SK-N-SH treated with all-trans-retinoic acid at 6 μM for 48 hours (cell line): Measurements from ENCODE around the gene GPHA2.

Experiments used
- ATAC-seq: fragments of 200-7000 bp; cut with Tn5 transposase; 3 replicates; pipeline ENCODE4 v1.9.1; 2020; ENCODE audit warnings: mild to moderate bottlenecking, moderate library complexity
- ARNTL ChIP-seq: fragments of 450-650 bp; formaldehyde crosslinking; IDR thresholded peaks from 2 replicates; pipeline ENCODE4 v1.5.0; 2020; ENCODE audit warnings: low read depth, mild to moderate bottlenecking, moderate library complexity, borderline replicate concordance
- BACH2 ChIP-seq: fragments of 250-450 bp; sonication (Bioruptor Pico); IDR thresholded peaks from 2 replicates; pipeline ENCODE4 v1.9.0; 2021; ENCODE audit warnings: mild to moderate bottlenecking, borderline replicate concordance
- CSDC2 ChIP-seq: fragments of 250-450 bp; sonication (Bioruptor Pico); IDR thresholded peaks from 2 replicates; pipeline ENCODE4 v1.5.0; 2020; ENCODE audit warnings: mild to moderate bottlenecking, moderate library complexity
- ESRRG ChIP-seq: fragments of 250-450 bp; sonication (Bioruptor Pico); IDR thresholded peaks from 2 replicates; pipeline ENCODE4 v1.6.1; 2021; ENCODE audit warnings: mild to moderate bottlenecking
- GLIS3 ChIP-seq: fragments of 250-450 bp; sonication (Bioruptor Pico); IDR thresholded peaks from 2 replicates; pipeline ENCODE4 v1.5.0; 2020; ENCODE audit warnings: mild to moderate bottlenecking, moderate library complexity
- ISL1 ChIP-seq: fragments of 250-450 bp; sonication (Bioruptor Pico); IDR thresholded peaks from 2 replicates; pipeline ENCODE4 v2.1.2; 2022; ENCODE audit warnings: mild to moderate bottlenecking, moderate library complexity
- OSR1 ChIP-seq: fragments of 250-450 bp; sonication (Bioruptor Pico); IDR thresholded peaks from 2 replicates; pipeline ENCODE4 v1.8.0; 2022; ENCODE audit warnings: moderate library complexity, mild to moderate bottlenecking, inconsistent platforms
- PATZ1 ChIP-seq: fragments of 250-450 bp; sonication (Bioruptor Pico); IDR thresholded peaks from 2 replicates; pipeline ENCODE4 v1.8.0; 2020; ENCODE audit warnings: mild to moderate bottlenecking, moderate library complexity, borderline replicate concordance
- POU6F1 ChIP-seq: fragments of 250-450 bp; sonication (Bioruptor Pico); IDR thresholded peaks from 2 replicates; pipeline ENCODE4 v1.8.0; 2021; ENCODE audit warnings: low read depth, mild to moderate bottlenecking, moderate library complexity, borderline replicate concordance
- RARB ChIP-seq: fragments of 250-450 bp; sonication (Bioruptor Pico); IDR thresholded peaks from 2 replicates; pipeline ENCODE4 v1.8.0; 2021; ENCODE audit warnings: mild to moderate bottlenecking, moderate library complexity
- SNAI2 ChIP-seq: fragments of 250-450 bp; sonication (Bioruptor Pico); IDR thresholded peaks from 2 replicates; pipeline ENCODE4 v1.5.0; 2020; ENCODE audit warnings: mild to moderate bottlenecking, moderate library complexity
- TCF4 ChIP-seq: fragments of 250-450 bp; sonication (Bioruptor Pico); IDR thresholded peaks from 2 replicates; pipeline ENCODE4 v1.8.0; 2021; ENCODE audit warnings: mild to moderate bottlenecking, moderate library complexity, borderline replicate concordance
- TOX ChIP-seq: fragments of 250-450 bp; sonication (Bioruptor Pico); IDR thresholded peaks from 2 replicates; pipeline ENCODE4 v1.8.0; 2021; ENCODE audit warnings: mild to moderate bottlenecking, moderate library complexity, borderline replicate concordance
- ZC3H10 ChIP-seq: fragments of 250-450 bp; sonication (Bioruptor Pico); IDR thresholded peaks from 2 replicates; pipeline ENCODE4 v1.5.1; 2021; ENCODE audit warnings: mild to moderate bottlenecking, moderate library complexity
- ZFP3 ChIP-seq: fragments of 250-450 bp; sonication (Bioruptor Pico); IDR thresholded peaks from 2 replicates; pipeline ENCODE4 v1.5.0; 2020; ENCODE audit warnings: mild to moderate bottlenecking, moderate library complexity
- ZFP30 ChIP-seq: fragments of 450-650 bp; formaldehyde crosslinking; IDR thresholded peaks from 2 replicates; pipeline ENCODE4 v1.5.0; 2022; ENCODE audit warnings: mild to moderate bottlenecking, moderate library complexity
- ZNF565 ChIP-seq: fragments of 450-650 bp; formaldehyde crosslinking; conservative IDR thresholded peaks from 2 replicates; pipeline ENCODE4 v1.5.0; 2020; ENCODE audit warnings: low read depth, mild to moderate bottlenecking, moderate library complexity
- ZNF70 ChIP-seq: fragments of 450-650 bp; formaldehyde crosslinking; IDR thresholded peaks from 2 replicates; pipeline ENCODE4 v1.5.0; 2020; ENCODE audit warnings: mild to moderate bottlenecking, moderate library complexity
- ZNF8 ChIP-seq: fragments of 450-650 bp; formaldehyde crosslinking; IDR thresholded peaks from 2 replicates; pipeline ENCODE4 v1.5.0; 2020; ENCODE audit warnings: mild to moderate bottlenecking, moderate library complexity
- TF ChIP-seq, protein P1 (sequence below): fragments of 250-450 bp; sonication (Bioruptor Pico); IDR thresholded peaks from 2 replicates; pipeline ENCODE4 v1.5.1; 2021; ENCODE audit warnings: mild to moderate bottlenecking, moderate library complexity
- TF ChIP-seq, protein P2 (sequence below): fragments of 250-450 bp; sonication (Bioruptor Pico); IDR thresholded peaks from 2 replicates; pipeline ENCODE4 v1.5.0; 2020; ENCODE audit warnings: mild to moderate bottlenecking, moderate library complexity

The GPHA2 gene

DNA sequence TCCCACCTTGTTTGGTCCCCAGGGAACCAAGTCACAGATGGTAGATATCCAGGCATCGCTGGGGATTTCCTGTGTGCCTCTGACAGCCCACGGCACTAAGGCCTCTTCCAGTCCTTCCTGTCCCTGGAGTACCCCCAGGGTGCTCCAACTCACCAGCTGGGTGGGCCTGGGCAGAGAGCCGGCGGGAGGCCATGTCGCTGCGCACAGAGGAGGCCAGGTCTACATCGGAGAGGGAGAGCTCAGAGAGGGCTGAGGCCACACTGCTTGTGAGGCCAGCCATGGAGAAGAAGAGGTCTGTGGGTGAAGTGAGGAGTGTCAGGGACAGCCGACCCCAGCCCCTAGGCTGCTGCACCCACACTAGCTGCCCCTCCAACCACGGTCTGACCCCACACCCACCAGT, 24.0 kb downstream of the GPHA2 start:
- TF ChIP-seq TOX = no peak
- TF ChIP-seq BACH2 = no peak
- TF ChIP-seq POU6F1 = no peak
- no peak for TF ChIP-seq GLIS3 (CRISPR knock-in tag)
- TF ChIP-seq ARNTL (CRISPR knock-in tag) = no peak
- no peak for TF ChIP-seq OSR1 (CRISPR knock-in tag)
- no peak for TF ChIP-seq RARB (CRISPR knock-in tag)
- no peak for TF ChIP-seq CSDC2
- TF ChIP-seq ZNF565 (CRISPR knock-in tag) = no peak
- TF ChIP-seq TCF4 (CRISPR knock-in tag) = no peak
- no peak for TF ChIP-seq ZFP3 (CRISPR knock-in tag)
- no peak for TF ChIP-seq SNAI2 (CRISPR knock-in tag)
- TF ChIP-seq ZC3H10 = no peak
- TF ChIP-seq, all 23 proteins: peak for 0
- ATAC-seq = no peak

DNA sequence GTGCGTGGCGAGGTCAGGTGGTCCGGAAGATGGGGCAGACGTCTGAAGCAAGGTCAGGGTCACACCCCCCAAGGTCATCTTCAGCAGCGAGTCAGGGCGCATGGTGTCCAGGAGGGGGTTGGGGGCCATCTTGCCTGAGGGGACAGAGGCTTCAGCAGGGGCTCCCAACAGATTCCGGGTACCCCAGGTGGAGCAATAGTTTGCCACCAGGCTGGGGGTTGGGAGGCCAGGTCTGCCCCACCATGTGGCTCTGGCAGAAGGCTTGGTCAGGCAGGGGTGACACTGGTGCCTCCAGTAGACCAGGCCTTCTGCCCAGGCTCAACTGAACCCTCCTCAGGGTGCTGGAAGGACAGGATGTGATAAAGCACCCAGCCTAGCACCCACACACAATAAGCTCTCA, 24.6 kb downstream of the GPHA2 start:
- TF ChIP-seq ZFP3 (CRISPR knock-in tag) = no peak
- no peak for TF ChIP-seq POU6F1
- TF ChIP-seq SNAI2 (CRISPR knock-in tag) = no peak
- no peak for TF ChIP-seq TCF4 (CRISPR knock-in tag)
- no peak for ATAC-seq

- ATAC-seq = no peak
- no peak for TF ChIP-seq TOX
- TF ChIP-seq ZNF70 = no peak
- TF ChIP-seq, all 23 proteins: peak for 0
Observed at GRCh38 chr11:64910451-64911093, 25.1 kb downstream of the GPHA2 start.

GRCh38 chr11:64909653-64910343, 25.9 kb downstream of the GPHA2 start:
- no peak for TF ChIP-seq GLIS3 (CRISPR knock-in tag)
- no peak for TF ChIP-seq PATZ1 (CRISPR knock-in tag)
- no peak for TF ChIP-seq BACH2
- no peak for TF ChIP-seq ISL1
- TF ChIP-seq ZNF8 = no peak
- no peak for TF ChIP-seq ZNF565 (CRISPR knock-in tag)
- TF ChIP-seq, protein P1, sequence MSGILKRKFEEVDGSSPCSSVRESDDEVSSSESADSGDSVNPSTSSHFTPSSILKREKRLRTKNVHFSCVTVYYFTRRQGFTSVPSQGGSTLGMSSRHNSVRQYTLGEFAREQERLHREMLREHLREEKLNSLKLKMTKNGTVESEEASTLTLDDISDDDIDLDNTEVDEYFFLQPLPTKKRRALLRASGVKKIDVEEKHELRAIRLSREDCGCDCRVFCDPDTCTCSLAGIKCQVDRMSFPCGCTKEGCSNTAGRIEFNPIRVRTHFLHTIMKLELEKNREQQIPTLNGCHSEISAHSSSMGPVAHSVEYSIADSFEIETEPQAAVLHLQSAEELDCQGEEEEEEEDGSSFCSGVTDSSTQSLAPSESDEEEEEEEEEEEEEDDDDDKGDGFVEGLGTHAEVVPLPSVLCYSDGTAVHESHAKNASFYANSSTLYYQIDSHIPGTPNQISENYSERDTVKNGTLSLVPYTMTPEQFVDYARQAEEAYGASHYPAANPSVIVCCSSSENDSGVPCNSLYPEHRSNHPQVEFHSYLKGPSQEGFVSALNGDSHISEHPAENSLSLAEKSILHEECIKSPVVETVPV (CRISPR knock-in tag) = no peak
- TF ChIP-seq TCF4 (CRISPR knock-in tag) = no peak
- no peak for TF ChIP-seq ZFP3 (CRISPR knock-in tag)

DNA sequence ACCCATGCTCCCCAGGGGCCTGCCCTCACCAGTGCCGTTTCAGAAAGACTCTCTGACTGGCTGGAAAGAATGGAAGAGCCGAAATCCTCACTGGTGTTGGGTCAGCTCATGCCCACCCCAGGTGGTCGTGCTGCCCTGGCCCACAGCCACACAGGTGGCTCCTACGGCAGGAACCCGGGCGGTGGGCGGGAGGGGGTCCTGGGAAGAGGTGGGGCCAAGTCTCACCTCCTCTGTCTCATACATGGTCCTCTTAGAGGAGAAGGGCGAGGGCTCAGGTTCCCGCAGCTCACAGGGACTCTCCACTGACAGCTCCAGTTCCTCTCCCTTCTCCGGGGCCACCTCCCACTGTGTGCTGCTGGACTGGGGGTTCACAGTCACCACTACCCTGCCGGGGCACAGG, 26.9 kb downstream of the GPHA2 start:
- TF ChIP-seq PATZ1 (CRISPR knock-in tag) = no peak
- TF ChIP-seq ARNTL (CRISPR knock-in tag) = no peak
- TF ChIP-seq ZC3H10 = no peak
- TF ChIP-seq, protein P2, sequence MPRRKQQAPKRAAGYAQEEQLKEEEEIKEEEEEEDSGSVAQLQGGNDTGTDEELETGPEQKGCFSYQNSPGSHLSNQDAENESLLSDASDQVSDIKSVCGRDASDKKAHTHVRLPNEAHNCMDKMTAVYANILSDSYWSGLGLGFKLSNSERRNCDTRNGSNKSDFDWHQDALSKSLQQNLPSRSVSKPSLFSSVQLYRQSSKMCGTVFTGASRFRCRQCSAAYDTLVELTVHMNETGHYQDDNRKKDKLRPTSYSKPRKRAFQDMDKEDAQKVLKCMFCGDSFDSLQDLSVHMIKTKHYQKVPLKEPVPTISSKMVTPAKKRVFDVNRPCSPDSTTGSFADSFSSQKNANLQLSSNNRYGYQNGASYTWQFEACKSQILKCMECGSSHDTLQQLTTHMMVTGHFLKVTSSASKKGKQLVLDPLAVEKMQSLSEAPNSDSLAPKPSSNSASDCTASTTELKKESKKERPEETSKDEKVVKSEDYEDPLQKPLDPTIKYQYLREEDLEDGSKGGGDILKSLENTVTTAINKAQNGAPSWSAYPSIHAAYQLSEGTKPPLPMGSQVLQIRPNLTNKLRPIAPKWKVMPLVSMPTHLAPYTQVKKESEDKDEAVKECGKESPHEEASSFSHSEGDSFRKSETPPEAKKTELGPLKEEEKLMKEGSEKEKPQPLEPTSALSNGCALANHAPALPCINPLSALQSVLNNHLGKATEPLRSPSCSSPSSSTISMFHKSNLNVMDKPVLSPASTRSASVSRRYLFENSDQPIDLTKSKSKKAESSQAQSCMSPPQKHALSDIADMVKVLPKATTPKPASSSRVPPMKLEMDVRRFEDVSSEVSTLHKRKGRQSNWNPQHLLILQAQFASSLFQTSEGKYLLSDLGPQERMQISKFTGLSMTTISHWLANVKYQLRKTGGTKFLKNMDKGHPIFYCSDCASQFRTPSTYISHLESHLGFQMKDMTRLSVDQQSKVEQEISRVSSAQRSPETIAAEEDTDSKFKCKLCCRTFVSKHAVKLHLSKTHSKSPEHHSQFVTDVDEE (CRISPR knock-in tag) = no peak
- no peak for TF ChIP-seq ZFP3 (CRISPR knock-in tag)
- no peak for TF ChIP-seq TCF4 (CRISPR knock-in tag)
- no peak for TF ChIP-seq ESRRG (CRISPR knock-in tag)
- no peak for TF ChIP-seq TOX
- no peak for TF ChIP-seq RARB (CRISPR knock-in tag)
- TF ChIP-seq CSDC2 = no peak
- TF ChIP-seq ISL1 = no peak
- no peak for TF ChIP-seq ZFP30
- no peak for TF ChIP-seq ZNF565 (CRISPR knock-in tag)
- no peak for ATAC-seq

More at GRCh38 chr11:64909653-64910343, 25.9 kb downstream of the GPHA2 start:
- no peak for ATAC-seq
